ENCODE measurements around the gene FRS3.

DNA sequence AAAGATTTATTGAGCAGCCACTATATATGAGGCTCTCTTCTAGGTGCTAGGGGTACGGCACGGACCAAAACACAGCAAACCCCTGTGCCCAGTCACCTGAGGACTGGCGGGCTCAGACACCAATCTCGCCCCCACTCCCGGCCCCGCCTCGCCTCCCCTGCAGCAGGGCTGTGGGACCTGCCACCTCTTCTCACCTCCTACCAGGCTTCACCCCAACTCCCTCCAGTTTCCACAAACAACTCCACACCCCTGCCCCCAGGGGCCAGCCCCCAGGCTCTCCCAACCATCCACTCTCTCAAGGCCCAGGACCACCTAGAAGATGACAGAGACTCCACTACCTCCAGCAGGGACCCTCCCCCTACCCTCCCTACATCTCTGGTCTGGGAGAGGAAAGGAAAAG lies 50.7 kb downstream of the FRS3 start:
- TF ChIP-seq, protein P1, sequence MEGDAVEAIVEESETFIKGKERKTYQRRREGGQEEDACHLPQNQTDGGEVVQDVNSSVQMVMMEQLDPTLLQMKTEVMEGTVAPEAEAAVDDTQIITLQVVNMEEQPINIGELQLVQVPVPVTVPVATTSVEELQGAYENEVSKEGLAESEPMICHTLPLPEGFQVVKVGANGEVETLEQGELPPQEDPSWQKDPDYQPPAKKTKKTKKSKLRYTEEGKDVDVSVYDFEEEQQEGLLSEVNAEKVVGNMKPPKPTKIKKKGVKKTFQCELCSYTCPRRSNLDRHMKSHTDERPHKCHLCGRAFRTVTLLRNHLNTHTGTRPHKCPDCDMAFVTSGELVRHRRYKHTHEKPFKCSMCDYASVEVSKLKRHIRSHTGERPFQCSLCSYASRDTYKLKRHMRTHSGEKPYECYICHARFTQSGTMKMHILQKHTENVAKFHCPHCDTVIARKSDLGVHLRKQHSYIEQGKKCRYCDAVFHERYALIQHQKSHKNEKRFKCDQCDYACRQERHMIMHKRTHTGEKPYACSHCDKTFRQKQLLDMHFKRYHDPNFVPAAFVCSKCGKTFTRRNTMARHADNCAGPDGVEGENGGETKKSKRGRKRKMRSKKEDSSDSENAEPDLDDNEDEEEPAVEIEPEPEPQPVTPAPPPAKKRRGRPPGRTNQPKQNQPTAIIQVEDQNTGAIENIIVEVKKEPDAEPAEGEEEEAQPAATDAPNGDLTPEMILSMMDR (IDR thresholded peaks at IDR 0.05) = no peak
- no peak for TF ChIP-seq POLR2AphosphoS5 (IDR thresholded peaks at IDR 0.05)
- no peak for TF ChIP-seq POLR2A (IDR thresholded peaks at IDR 0.05)
